ENCODE results near the gene FBXO48. TPM values are rescaled to one million over a fixed set of nuclear protein-coding genes. Genes with fewer than 3 reads are reported as not detected.

The FBXO48 gene
- total RNA-seq, 4 donors from 2014 or later, result 0.61 to 0.95 (median 0.64) TPM

DNA sequence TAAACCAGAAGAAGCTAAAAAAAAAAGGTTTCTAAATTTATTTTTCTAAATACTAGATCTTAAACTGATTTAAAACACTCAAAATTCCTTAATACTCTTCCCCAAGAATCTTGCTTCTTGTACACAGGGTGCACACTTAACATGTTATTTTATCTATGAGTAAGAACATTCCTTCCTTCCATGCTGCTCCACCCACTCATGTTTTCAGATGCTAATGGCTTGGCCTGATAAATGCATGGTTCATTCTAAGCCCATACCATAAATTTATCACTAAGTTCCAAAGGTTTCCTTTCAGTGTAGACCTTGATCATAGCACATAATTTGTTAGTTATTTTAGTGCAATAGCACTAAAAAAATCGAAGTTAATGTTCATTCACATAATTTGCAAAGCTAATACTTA is 8.1 kb downstream of the FBXO48 start:
- intact Hi-C loops (cut with DNase I), result no loop called here
- Histone ChIP-seq H3K9me3 (no peaks in the 10 kb centered on the region), H3K36me3 (no peaks in the 10 kb centered on the region), H3K4me3 (no peak overlapping the region), H3K27me3 (no peaks in the 10 kb centered on the region), H3K27ac (no peak overlapping the region), H3K4me1 (peaks cover 0 to 5% (median 0%) of the 10 kb centered on the region in 3 donors)
- DNase-seq, result no peak
- no peak for TF ChIP-seq POLR2A (IDR thresholded peaks at IDR 0.05)
- TF ChIP-seq, protein P1, sequence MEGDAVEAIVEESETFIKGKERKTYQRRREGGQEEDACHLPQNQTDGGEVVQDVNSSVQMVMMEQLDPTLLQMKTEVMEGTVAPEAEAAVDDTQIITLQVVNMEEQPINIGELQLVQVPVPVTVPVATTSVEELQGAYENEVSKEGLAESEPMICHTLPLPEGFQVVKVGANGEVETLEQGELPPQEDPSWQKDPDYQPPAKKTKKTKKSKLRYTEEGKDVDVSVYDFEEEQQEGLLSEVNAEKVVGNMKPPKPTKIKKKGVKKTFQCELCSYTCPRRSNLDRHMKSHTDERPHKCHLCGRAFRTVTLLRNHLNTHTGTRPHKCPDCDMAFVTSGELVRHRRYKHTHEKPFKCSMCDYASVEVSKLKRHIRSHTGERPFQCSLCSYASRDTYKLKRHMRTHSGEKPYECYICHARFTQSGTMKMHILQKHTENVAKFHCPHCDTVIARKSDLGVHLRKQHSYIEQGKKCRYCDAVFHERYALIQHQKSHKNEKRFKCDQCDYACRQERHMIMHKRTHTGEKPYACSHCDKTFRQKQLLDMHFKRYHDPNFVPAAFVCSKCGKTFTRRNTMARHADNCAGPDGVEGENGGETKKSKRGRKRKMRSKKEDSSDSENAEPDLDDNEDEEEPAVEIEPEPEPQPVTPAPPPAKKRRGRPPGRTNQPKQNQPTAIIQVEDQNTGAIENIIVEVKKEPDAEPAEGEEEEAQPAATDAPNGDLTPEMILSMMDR (IDR thresholded peaks at IDR 0.05), result no peak
- 47 to 51% methylated on average over 1 of the region's 1 CpG for WGBS, 2 donors

DNA sequence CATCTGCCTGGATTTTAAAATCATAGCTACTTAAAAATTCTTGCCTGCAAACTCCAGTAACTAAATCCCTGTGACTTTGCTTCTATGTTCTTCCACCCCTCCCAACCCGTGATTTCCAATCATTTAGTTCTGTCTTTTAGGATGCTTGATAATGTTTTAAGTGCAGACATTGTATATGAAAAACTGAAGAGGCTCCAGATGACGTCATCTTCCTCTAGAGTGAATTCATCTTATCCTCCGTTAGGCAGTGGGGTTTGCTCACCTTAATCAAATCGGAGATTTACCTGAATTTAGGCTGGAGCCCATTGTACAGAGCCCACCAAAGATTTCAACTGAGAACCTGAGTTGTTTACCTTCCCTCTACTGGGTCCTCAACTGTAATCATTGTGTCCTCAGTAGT is 10.9 kb downstream of the FBXO48 start:
- Histone ChIP-seq H3K4me3 (no peak overlapping the region), H3K9me3 (no peaks in the 10 kb centered on the region), H3K27me3 (no peaks in the 10 kb centered on the region), H3K27ac (no peak overlapping the region), H3K36me3 (no peaks in the 10 kb centered on the region), H3K4me1 (no peaks in the 10 kb centered on the region)
- no peak for DNase-seq
- WGBS, 2 donors, result 78 to 93% methylated on average over 4 of the region's 4 CpGs
- intact Hi-C loops (cut with DNase I), result no loop called here
- TF ChIP-seq, protein P1 (IDR thresholded peaks at IDR 0.05), result no peak
- no peak for TF ChIP-seq POLR2A (IDR thresholded peaks at IDR 0.05)

DNA sequence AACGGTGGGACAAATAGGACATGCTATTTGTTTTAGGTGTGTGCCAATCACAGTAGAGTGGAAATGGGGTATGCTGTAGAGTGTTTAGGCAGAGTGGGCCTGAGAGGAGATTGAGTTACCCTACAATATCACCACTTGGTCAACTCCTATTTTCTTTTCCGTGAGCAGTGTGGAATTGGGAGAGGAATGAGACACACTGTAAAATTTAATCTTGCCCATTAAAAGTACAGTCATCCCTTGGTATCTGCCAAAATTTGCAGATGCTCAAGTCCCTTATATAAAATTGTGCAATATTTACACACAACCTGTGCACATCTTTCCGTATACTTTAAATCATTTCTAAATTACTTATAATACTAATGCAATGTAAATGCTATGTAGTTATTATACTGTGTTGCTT is 12.4 kb downstream of the FBXO48 start:
- intact Hi-C loops (cut with DNase I), result no loop called here
- no peak for DNase-seq
- TF ChIP-seq, protein P1 (IDR thresholded peaks at IDR 0.05), result no peak
- no peak for TF ChIP-seq POLR2A (IDR thresholded peaks at IDR 0.05)
- Histone ChIP-seq H3K4me3 (no peak overlapping the region), H3K27me3 (no peaks in the 10 kb centered on the region), H3K27ac (no peak overlapping the region), H3K9me3 (no peaks in the 10 kb centered on the region), H3K36me3 (no peaks in the 10 kb centered on the region), H3K4me1 (no peaks in the 10 kb centered on the region)
- 72 to 84% methylated on average over 3 of the region's 3 CpGs for WGBS, 2 donors

DNA sequence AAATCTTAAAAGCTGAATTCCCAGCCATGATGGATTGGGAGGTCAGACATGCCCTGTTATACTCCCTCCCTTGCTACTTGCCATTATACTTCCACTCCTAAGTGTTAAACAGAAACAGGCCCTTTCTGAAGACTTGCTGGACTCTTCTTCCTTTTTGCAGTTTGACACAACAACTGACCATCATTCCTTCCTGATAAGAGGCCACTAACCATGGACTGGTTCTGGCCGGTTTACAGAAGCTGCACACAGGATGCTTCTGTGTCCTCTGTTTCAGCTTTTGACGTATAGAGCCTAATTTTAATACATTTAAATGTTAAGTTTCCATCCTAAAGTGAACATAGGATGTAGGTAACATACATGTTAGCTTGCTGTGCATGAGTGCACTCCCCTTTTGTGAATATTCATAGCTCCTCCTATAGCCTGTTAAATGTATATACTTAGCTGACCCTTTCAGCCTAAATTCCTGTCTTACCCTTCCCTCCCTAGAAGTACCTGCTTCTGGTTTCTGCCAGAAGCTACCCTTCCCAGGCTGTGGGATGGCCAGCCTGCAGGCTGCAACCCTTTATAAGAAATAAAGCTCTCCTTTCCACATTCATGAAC is 13.2 kb downstream of the FBXO48 start:
- H3K4me3 ChIP-seq, result no peak overlapping the region
- intact Hi-C loops (cut with DNase I), result no loop called here
- H3K36me3 ChIP-seq, result no peaks in the 10 kb centered on the region
- no peaks in the 10 kb centered on the region for H3K27me3 ChIP-seq
- H3K27ac ChIP-seq, result no peak overlapping the region
- TF ChIP-seq, protein P1 (IDR thresholded peaks at IDR 0.05), result no peak
- no peak for TF ChIP-seq POLR2A (IDR thresholded peaks at IDR 0.05)
- H3K4me1 ChIP-seq, result no peaks in the 10 kb centered on the region
- no peak for DNase-seq
- WGBS, 2 donors, result 69 to 83% methylated on average over 2 of the region's 2 CpGs
- H3K9me3 ChIP-seq, result no peaks in the 10 kb centered on the region

DNA sequence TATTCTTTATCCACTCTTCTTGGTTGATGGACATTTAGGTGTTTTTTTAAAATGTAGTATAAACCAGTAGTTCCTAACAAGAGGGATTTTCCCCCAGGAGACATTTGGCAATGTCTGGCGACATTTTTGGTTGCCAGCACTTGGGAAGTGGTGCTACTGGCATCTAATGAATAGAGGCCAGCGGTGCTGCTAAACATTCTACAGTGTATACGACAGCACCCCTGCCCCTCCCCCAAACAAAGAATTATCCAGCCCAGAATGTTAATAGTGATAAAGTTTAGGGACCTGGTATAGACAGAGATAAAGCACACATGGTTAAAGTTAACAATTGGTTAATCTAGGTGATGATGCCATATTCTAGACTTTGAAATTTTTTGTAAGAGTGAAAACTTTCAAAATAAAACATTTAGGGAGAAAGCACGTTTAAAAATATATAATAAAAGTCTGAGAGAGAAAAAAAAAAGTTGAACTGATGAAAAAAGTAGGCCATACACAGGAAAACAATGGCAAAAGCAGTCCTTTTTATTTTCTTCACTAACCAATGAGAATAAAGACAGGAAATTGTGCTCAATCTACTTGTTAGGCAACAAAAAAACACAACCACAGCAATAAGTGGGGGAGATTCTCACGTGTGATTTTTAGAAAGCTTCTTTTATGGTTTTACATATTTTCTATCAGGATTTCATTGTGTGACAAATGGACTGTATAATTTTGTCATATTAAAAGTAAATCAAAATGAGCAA is 14.8 kb downstream of the FBXO48 start:
- Histone ChIP-seq H3K9me3 (no peaks in the 10 kb centered on the region), H3K27me3 (no peaks in the 10 kb centered on the region), H3K36me3 (no peaks in the 10 kb centered on the region), H3K4me1 (no peaks in the 10 kb centered on the region), H3K27ac (no peak overlapping the region), H3K4me3 (no peak overlapping the region)
- DNase-seq, result no peak
- TF ChIP-seq, protein P1 (IDR thresholded peaks at IDR 0.05), result no peak
- TF ChIP-seq POLR2A (IDR thresholded peaks at IDR 0.05), result no peak
- WGBS, 2 donors, result 54 to 60% methylated on average over 5 of the region's 5 CpGs
- intact Hi-C loops (cut with DNase I), result no loop called here

All from esophagus squamous epithelium (tissue), 5 donors.